SH-SY5Y (cell line): ENCODE data around the gene SUPT4H1.

ENCODE experiments used
- GATA2 ChIP-seq: IDR thresholded peaks from 2 replicates; pipeline ENCODE4 v1.6.1; 2011; ENCODE audit warnings: mild to moderate bottlenecking, low read depth, low read length
- GATA3 ChIP-seq: IDR thresholded peaks from 2 replicates; pipeline ENCODE4 v1.6.1; 2011; ENCODE audit warnings: low read depth, mild to moderate bottlenecking, low read length, moderate library complexity

- no peak for TF ChIP-seq GATA2
- TF ChIP-seq GATA3 = no peak
These were observed 12.4 kb upstream of the SUPT4H1 start for GRCh38 chr17:58364270-58364942.
